Measurements from ENCODE around the gene LNX1.

DNA sequence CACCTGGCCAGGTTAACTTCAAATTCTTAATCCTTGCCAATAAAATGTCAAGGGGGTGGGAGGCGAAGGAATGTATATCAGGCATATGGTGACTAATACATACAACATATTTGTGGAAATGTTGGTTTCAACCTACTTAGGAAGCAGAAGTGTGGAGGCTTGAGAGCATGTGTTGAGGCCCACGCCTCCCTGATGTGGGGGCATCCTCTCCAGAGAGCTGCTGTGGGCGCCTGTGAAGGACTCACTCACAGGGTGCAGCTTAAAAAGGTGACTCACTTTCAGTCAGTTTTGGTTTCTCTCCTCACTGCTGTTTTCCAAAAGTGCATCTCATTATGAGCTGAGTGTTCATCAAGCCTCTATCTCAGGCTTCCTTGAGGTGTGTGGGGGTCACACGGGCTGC, 27.5 kb downstream of the LNX1 start:
- TF ChIP-seq, protein P1, sequence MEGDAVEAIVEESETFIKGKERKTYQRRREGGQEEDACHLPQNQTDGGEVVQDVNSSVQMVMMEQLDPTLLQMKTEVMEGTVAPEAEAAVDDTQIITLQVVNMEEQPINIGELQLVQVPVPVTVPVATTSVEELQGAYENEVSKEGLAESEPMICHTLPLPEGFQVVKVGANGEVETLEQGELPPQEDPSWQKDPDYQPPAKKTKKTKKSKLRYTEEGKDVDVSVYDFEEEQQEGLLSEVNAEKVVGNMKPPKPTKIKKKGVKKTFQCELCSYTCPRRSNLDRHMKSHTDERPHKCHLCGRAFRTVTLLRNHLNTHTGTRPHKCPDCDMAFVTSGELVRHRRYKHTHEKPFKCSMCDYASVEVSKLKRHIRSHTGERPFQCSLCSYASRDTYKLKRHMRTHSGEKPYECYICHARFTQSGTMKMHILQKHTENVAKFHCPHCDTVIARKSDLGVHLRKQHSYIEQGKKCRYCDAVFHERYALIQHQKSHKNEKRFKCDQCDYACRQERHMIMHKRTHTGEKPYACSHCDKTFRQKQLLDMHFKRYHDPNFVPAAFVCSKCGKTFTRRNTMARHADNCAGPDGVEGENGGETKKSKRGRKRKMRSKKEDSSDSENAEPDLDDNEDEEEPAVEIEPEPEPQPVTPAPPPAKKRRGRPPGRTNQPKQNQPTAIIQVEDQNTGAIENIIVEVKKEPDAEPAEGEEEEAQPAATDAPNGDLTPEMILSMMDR (IDR thresholded peaks at IDR 0.05), result no peak
- no peak for TF ChIP-seq POLR2A (IDR thresholded peaks at IDR 0.05)
